HG03196 (cell line): ENCODE results near the gene GLYATL1B.

Experiments used
- ATAC-seq: cut with Tn5 transposase; IDR thresholded peaks from one replicate; pipeline ENCODE4 v1.9.1; 2021; ENCODE audit not compliant: unreplicated experiment

GLYATL1B gene

GRCh38 chr11:59144096-59144495, 58.0 kb downstream of the GLYATL1B start:
- no peak for ATAC-seq
